Lower leg skin (tissue), 3 donors: ENCODE measurements around the gene CCDC92.

Source experiments
- CTCF ChIP-seq, 3 donors: fragments of 450-650 bp; IDR thresholded peaks; one replicate each; pipeline ENCODE4 v1.5.1; 2016; ENCODE audit warnings: antibody characterized with exemption in 3 of 3, mild to moderate bottlenecking in 3 of 3, moderate library complexity in 2 of 3
- POLR2A ChIP-seq, 2 donors: fragments of 450-650 bp; IDR thresholded peaks; one replicate each; pipeline ENCODE4 v1.6.1; 2016 to 2017; ENCODE audit warnings: antibody characterized with exemption in 2 of 2, mild to moderate bottlenecking in 1 of 2, moderate library complexity in 1 of 2

- TF ChIP-seq CTCF (IDR thresholded peaks at IDR 0.05): no peak
- no peak for TF ChIP-seq POLR2A (IDR thresholded peaks at IDR 0.05)
Observed at GRCh38 chr12:123958462-123958861, 14.2 kb downstream of the CCDC92 start.
